Right atrium auricular region (tissue), 2 donors: ENCODE results near the gene PRKCH. TPM values are rescaled to one million over a fixed set of nuclear protein-coding genes. Genes with fewer than 3 reads are reported as not detected.

ENCODE experiments used
- DNase-seq: peaks from one replicate; pipeline ENCODE4 v3.0.0-alpha.2; 2019; ENCODE audit warnings: low spot score
- H3K27ac ChIP-seq, 2 donors: fragments of 200-600 bp; sonication (generic); 1 replicate in 1 of 2; 2 replicates in 1 of 2; pipeline ENCODE4 v1.5.1; 2016 to 2019
- H3K27me3 ChIP-seq, 2 donors: fragments of 200-600 bp; sonication (generic); one replicate each; pipeline versions ENCODE4 v1.5.1 to v1.6.0; 2017 to 2019
- H3K36me3 ChIP-seq: fragments of 200-600 bp; sonication (generic); one replicate; pipeline ENCODE4 v1.5.1; 2016
- H3K4me1 ChIP-seq, 2 donors: fragments of 200-600 bp; sonication (generic); one replicate each; pipeline versions ENCODE4 v1.5.1 to v1.6.0; 2017 to 2019
- H3K4me3 ChIP-seq, 2 donors: fragments of 200-600 bp; sonication (generic); 1 replicate in 1 of 2; 2 replicates in 1 of 2; pipeline ENCODE4 v1.5.1; 2017 to 2019; ENCODE audit warnings: mild to moderate bottlenecking in 1 of 2, moderate library complexity in 1 of 2
- H3K9me3 ChIP-seq, 2 donors: fragments of 200-600 bp; sonication (generic); one replicate each; pipeline ENCODE4 v1.5.1; 2019
- total RNA-seq, 2 donors: library from RNA; depleted of rRNA; stranded (reverse); fragments of >200 nt; gene quantifications; one replicate each; pipeline ENCODE4 v1.1.0, GENCODE V29; 2016
- TF ChIP-seq, protein P1 (sequence below), 2 donors: fragments of 200-600 bp; sonication (generic); IDR thresholded peaks; one replicate each; pipeline ENCODE4 v1.5.1; 2019; ENCODE audit warnings: antibody characterized with exemption in 2 of 2

PRKCH gene
- total RNA-seq, 2 donors from 2014 or later = 24.9 to 40.3 TPM

DNA sequence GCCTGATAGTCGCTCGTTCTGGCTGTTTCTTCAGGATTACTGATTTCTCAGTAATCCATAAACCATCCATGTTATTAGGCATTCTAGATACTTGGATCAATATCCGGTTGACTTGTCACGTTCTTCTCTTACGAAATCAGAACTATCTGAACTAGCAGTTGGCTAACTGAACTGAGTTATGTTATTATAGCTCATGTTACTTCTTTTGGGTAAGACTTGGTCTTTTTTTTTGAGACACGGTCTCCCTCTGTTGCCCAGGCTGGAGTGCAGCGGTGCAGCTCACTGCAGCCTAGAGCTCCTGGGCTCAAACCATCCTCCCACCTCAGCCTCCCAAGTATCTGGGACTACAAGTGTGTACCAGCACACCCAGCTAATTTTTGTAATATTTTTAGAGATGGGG lies 178.6 kb downstream of the PRKCH start:
- Histone ChIP-seq H3K27me3 (no peaks in the 10 kb centered on the region), H3K9me3 (no peaks in the 10 kb centered on the region), H3K36me3 (no peaks in the 10 kb centered on the region), H3K4me1 (peaks cover 0 to 21% of the 10 kb centered on the region in 2 donors), H3K4me3 (no peak overlapping the region), H3K27ac (no peak overlapping the region)
- TF ChIP-seq, protein P1, sequence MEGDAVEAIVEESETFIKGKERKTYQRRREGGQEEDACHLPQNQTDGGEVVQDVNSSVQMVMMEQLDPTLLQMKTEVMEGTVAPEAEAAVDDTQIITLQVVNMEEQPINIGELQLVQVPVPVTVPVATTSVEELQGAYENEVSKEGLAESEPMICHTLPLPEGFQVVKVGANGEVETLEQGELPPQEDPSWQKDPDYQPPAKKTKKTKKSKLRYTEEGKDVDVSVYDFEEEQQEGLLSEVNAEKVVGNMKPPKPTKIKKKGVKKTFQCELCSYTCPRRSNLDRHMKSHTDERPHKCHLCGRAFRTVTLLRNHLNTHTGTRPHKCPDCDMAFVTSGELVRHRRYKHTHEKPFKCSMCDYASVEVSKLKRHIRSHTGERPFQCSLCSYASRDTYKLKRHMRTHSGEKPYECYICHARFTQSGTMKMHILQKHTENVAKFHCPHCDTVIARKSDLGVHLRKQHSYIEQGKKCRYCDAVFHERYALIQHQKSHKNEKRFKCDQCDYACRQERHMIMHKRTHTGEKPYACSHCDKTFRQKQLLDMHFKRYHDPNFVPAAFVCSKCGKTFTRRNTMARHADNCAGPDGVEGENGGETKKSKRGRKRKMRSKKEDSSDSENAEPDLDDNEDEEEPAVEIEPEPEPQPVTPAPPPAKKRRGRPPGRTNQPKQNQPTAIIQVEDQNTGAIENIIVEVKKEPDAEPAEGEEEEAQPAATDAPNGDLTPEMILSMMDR (IDR thresholded peaks at IDR 0.05) = no peak
- no peak for DNase-seq

DNA sequence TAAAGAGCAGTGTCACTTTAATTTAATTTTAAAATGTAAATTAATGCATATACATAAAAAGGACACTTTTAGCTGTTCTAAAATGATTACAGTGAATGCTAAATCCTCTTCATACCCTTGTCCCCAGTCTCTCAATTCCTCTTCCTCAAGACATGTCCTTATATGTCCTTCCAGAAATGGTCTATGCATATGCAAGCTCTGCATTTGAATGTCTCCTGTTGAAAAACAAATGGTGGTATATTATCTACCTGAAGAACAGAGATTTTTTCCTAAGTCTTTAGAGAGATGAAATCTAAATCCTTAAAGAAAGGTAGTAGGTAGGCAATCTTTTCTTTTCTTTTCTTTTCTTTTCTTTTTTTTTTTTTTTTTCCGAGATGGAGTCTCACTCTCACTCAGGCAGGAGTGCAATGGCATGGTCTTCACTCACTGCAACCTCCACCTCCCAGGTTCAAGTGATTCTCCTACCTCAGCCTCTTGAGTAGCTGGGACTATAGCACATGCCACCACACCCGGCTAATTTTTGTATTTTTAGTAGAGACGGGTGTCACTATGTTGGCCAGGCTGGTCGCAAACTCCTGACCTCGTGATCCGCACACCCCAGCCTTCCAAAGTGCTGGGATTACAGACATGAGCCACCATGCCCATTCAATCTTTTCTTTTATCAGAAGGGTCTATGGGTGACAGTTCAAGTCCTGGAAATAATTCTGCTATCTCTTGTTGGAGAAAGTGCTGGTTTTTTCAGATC lies 180.5 kb downstream of the PRKCH start:
- no peak overlapping the region for H3K27ac ChIP-seq
- DNase-seq = no peak
- H3K4me1 ChIP-seq = peaks cover 0 to 21% of the 10 kb centered on the region in 2 donors

DNA sequence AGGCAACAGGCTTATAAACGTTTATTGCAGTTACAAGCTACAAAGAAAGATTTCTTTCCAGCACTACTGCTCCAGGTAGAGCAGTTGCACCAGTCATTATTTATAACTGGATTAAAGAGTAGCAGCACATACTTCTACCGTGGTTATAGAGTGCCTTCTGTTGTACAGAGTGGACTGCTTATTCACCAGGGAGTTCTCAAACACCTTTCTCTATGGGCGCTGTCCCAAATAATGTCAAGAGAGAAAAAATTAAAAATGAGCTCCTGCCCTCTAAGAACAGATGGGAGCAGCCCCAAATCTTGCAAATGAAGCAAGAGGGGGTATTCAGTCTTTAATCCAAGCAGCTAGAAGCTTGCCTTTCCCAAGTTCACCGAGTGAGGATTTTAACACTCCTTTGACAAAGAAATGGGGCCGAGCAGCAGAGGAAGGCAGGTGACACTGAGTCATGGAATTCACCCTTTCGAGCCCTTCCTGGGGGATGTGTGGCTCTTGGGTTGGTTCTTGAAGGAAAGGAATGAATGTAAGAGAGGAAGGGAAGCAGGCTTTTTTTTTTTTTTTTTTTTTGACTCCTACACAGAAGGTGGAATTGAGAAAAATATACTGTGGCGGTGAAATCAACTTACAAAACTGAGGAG lies 181.2 kb downstream of the PRKCH start:
- Histone ChIP-seq H3K4me3 (no peak overlapping the region), H3K9me3 (no peaks in the 10 kb centered on the region), H3K36me3 (no peaks in the 10 kb centered on the region), H3K27ac (no peak overlapping the region), H3K27me3 (no peaks in the 10 kb centered on the region), H3K4me1 (peaks cover 0 to 21% of the 10 kb centered on the region in 2 donors)
- DNase-seq = no peak
- TF ChIP-seq, protein P1 (IDR thresholded peaks at IDR 0.05) = no peak

More for the DNA sequence above, 180.5 kb downstream of the PRKCH start:
- H3K9me3 ChIP-seq = no peaks in the 10 kb centered on the region
- no peaks in the 10 kb centered on the region for H3K36me3 ChIP-seq
- TF ChIP-seq, protein P1 (IDR thresholded peaks at IDR 0.05) = no peak
- H3K27me3 ChIP-seq = no peaks in the 10 kb centered on the region
- no peak overlapping the region for H3K4me3 ChIP-seq

DNA sequence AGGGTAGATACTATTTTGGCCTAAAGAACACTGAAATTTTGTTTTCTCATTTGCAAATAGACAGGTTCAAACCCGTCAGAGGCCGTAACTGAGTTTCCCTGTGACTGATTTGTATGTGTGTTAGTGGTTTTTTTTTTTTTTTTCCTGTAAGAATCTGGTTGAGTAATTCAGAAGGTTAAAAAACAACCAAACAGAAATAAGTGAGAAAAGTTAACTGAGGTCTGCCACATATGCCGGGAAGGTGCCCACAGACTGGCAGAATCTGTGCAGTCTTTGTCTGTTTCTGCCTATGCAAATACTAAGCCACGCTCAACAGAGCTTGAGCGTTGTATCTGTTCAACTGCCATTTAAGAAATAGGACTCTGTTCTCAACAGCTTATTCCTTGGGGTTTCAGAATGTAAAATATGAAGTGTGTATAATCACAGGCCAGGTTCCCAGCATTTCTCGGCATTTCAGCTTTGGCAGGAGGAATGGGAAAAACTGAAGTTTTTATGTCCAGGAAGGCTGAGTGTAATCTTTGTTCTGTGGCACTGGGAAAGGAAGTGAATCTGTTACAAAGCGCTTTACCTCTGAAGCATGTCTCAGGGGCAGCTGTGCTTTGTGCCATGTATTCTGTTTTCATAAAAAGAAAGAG lies 181.9 kb downstream of the PRKCH start:
- Histone ChIP-seq H3K27me3 (no peaks in the 10 kb centered on the region), H3K4me1 (peaks cover 0 to 18% of the 10 kb centered on the region in 2 donors), H3K4me3 (no peak overlapping the region), H3K9me3 (no peaks in the 10 kb centered on the region), H3K27ac (no peak overlapping the region), H3K36me3 (no peaks in the 10 kb centered on the region)
- TF ChIP-seq, protein P1 (IDR thresholded peaks at IDR 0.05) = no peak
- DNase-seq = no peak

DNA sequence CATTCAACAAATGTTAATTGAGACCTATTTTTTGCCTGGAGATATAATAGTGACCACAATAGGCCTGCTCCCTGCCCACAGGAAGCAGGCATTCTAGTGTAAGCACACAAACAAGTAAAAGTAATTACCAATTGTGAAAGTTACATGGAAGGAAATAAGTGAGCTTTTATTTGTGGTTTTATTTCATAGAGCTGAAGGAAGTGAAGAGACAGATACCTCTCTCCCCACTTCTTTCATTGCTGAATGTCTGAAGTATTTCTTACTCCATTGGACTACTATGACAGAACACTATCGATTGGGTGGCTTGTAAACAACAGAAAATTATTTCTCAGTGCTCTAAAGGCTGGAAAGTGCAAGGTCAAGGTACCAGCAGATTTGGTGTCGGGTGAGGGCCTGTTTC lies 183.5 kb downstream of the PRKCH start:
- no peak overlapping the region for H3K4me3 ChIP-seq
- H3K27ac ChIP-seq = no peak overlapping the region
- no peaks in the 10 kb centered on the region for H3K27me3 ChIP-seq
- TF ChIP-seq, protein P1 (IDR thresholded peaks at IDR 0.05) = no peak
- no peaks in the 10 kb centered on the region for H3K9me3 ChIP-seq
- peaks cover 0 to 7% of the 10 kb centered on the region in 2 donors for H3K4me1 ChIP-seq
- no peak for DNase-seq
- no peaks in the 10 kb centered on the region for H3K36me3 ChIP-seq
